Spleen (tissue), 11 donors: ENCODE measurements around the gene DNALI1. TPM values are rescaled to one million over a fixed set of nuclear protein-coding genes. Genes with fewer than 3 reads are reported as not detected.

Experiments used
- DNase-seq: peaks from one replicate; pipeline ENCODE4 v3.0.0-alpha.2; 2020
- H3K27ac ChIP-seq, 8 donors: fragments of 200-600 bp; sonication (generic) in 7 of 8; 1 replicate in 4 of 8; 2 replicates in 4 of 8; pipeline versions ENCODE4 v1.5.0 to v1.8.0; 2016 to 2021; ENCODE audit warnings: inconsistent platforms in 4 of 8, mild to moderate bottlenecking in 4 of 8, moderate library complexity in 1 of 8
- H3K27me3 ChIP-seq, 7 donors: fragments of 200-600 bp; sonication (generic) in 6 of 7; replicated peaks in 1 of 7; 1 replicate in 4 of 7; 2 replicates in 3 of 7; pipeline versions ENCODE4 v1.5.0 to v1.8.0; 2016 to 2021; ENCODE audit warnings: inconsistent platforms in 3 of 7, mild to moderate bottlenecking in 1 of 7
- H3K36me3 ChIP-seq, 6 donors: fragments of 200-600 bp; sonication (generic) in 5 of 6; 1 replicate in 4 of 6; 2 replicates in 2 of 6; pipeline versions ENCODE4 v1.5.0 to v1.8.0; 2016 to 2021; ENCODE audit warnings: inconsistent platforms in 2 of 6
- H3K4me1 ChIP-seq, 6 donors: fragments of 200-600 bp; sonication (generic) in 5 of 6; 1 replicate in 3 of 6; 2 replicates in 3 of 6; pipeline versions ENCODE4 v1.5.0 to v1.8.0; 2016 to 2021; ENCODE audit warnings: inconsistent platforms in 3 of 6
- H3K4me3 ChIP-seq, 8 donors: fragments of 200-600 bp; sonication (generic) in 7 of 8; 1 replicate in 4 of 8; 2 replicates in 4 of 8; pipeline versions ENCODE4 v1.5.0 to v1.8.0; 2016 to 2021; ENCODE audit warnings: inconsistent platforms in 4 of 8, mild to moderate bottlenecking in 4 of 8, moderate library complexity in 2 of 8
- H3K9me3 ChIP-seq, 8 donors: fragments of 200-600 bp; sonication (generic) in 7 of 8; 1 replicate in 4 of 8; 2 replicates in 4 of 8; pipeline versions ENCODE4 v1.5.0 to v1.8.0; 2016 to 2021; ENCODE audit warnings: inconsistent platforms in 4 of 8
- CTCF ChIP-seq, 11 experiments: fragments of 200-600 bp in 7 of 11; fragments of 450-650 bp in 4 of 11; sonication (generic) in 4 of 11; IDR thresholded peaks in 8 of 11; conservative IDR thresholded peaks in 3 of 11; 1 replicate in 7 of 11; 2 replicates in 4 of 11; pipeline versions ENCODE4 v1.4.0 to v1.8.0; 2016 to 2021; ENCODE audit warnings: antibody characterized with exemption in 11 of 11, inconsistent platforms in 4 of 11, mild to moderate bottlenecking in 1 of 11
- POLR2A ChIP-seq, 3 donors: fragments of 450-650 bp; IDR thresholded peaks; one replicate each; pipeline ENCODE4 v1.5.1; 2017; ENCODE audit warnings: antibody characterized with exemption in 3 of 3, mild to moderate bottlenecking in 1 of 3
- POLR2AphosphoS5 ChIP-seq, 3 donors: sonication (generic); formaldehyde crosslinking; IDR thresholded peaks; one replicate each; pipeline ENCODE4 v1.5.1; 2017; ENCODE audit warnings: antibody characterized with exemption in 3 of 3
- WGBS, 5 donors: extraction: QIAGEN DNeasy Blood & Tissue Kit in 3 of 5; methylation state at CpG; one replicate each; pipeline versions ENCODE4 v1.1.5 to v1.1.7; 2013 to 2018; 5-methylcytosine and 5-hydroxymethylcytosine counted together
- intact Hi-C: fragments of 100-400 bp; cut with DNase I; formaldehyde crosslinking; loops from one replicate; pipeline ENCODE4 v1.15.0; 2023; ENCODE audit warnings: low total_unique reads
- polyA plus RNA-seq, 3 donors: library from polyadenylated mRNA; stranded (reverse); fragments of 200-250 nt; gene quantifications; one replicate each; pipeline ENCODE4 v1.2.1, GENCODE V29; 2013
- total RNA-seq, 7 donors: library from RNA; depleted of rRNA in 3 of 7; stranded (reverse); fragments of >200 nt in 3 of 7; fragmentation: NEBNext Ultra II Directional in 4 of 7; extraction: Animal tissue kit (Norgen Biotek cat#: 25700) in 4 of 7; gene quantifications; one replicate each; pipeline versions ENCODE4 v1.1.0 to v1.2.1, GENCODE V29; 2016 to 2021
- donor health status: healthy with polysubstance abuse.
- donor health status: DM: no; HTN: no; CAD: no; lungs with moderate emphysema.
- donor health status: DM: no; HTN: no; CAD: no.
- donor health status: Bipolar disorder and iron deficiency.
- donor health status: healthy.
- donor health status: DM: no; HTN: no; CAD: no.
- donor health status: DM: yes; HTN: yes; CAD: no.

The DNALI1 gene
- total and polyA plus RNA-seq, 10 donors, result 0.98 to 2.6 (median 1.7) TPM

DNA sequence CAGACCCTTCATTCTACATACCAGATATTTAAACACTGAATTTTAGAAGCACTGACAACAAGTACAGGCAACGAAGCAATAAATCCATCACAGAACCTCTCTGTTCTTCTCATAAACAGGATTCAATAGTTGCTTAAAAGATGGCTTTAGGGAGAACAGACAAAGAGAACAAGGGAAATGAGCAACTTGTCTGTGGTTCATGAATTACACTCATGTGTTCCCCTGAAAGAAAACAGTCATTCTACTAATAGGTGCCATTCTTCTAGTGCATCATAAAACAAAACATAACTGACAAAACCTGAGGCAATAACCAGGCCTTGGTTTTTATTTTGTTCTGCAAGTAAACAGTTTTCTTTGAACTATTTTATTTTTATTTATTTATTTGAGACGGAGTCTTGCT lies 32.2 kb downstream of the DNALI1 start:
- H3K4me3 ChIP-seq, result no peak overlapping the region
- intact Hi-C loops, result no loop called here
- no peak overlapping the region for H3K27ac ChIP-seq
- no peaks in the 10 kb centered on the region for H3K9me3 ChIP-seq
- peaks cover 3 to 100% (median 80%) of the 10 kb centered on the region in 6 donors for H3K36me3 ChIP-seq
- TF ChIP-seq POLR2A (IDR thresholded peaks at IDR 0.05) (no peak), CTCF (IDR thresholded peaks at IDR 0.05 in 8 of 11, conservative IDR thresholded peaks at IDR 0.05 in 3 of 11) (no peak), POLR2AphosphoS5 (IDR thresholded peaks at IDR 0.05) (no peak)
- H3K4me1 ChIP-seq, result peaks cover 2 to 13% (median 6%) of the 10 kb centered on the region in 6 donors
- WGBS, 5 donors, result 90 to 99% (median 95%) methylated on average over 2 of the region's 2 CpGs
- H3K27me3 ChIP-seq, result no peaks in the 10 kb centered on the region
- DNase-seq, result no peak

- no peak for DNase-seq
- intact Hi-C loops, result no loop called here
Measured at GRCh38 chr1:37593726-37594125, 37.0 kb downstream of the DNALI1 start.

DNA sequence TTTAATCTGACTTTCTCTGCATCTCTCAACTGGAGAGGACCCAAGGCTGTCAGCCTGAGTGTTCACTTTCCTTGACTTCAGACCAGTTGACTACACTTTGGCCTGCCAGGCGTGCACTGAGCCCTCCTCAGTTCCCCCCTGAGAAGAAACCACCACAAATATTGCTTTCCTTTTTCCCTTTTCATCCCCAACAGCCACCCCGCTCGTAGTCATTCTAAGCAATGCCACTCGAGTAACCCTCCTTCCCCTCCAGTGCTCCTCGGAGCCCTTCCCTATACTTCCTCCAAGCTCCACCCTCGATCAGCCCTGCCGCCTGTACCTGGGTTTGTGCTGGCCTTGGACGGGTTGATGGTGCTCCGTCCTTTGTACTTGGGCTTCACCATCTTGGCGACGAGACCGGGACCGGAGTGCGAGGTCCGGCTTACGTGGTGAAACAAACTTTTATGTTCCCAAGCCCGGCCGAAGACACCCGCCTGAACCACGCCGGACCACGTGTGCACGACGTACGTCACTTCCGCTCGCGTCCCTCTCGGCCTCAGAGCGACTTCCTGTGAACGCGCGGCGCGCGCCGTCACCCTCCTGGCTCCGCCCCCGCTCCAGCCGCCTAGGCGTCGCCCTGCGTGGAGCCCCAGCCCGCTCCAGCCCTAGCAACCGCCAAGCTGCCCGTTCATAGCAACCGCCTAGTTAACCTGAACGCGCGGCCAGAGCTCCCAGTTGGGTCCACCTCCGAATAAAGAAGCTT lies 38.9 kb downstream of the DNALI1 start, which contains the start of gene GNL2:
GNL2 (minus strand) TSS at position 498 of the 742 bp plus-strand sequence; CDS start at position 383, 115 bp downstream.
- WGBS, 5 donors, result 0 to 1% (median 1%) methylated on average over 25 to 51 of the region's 51 CpGs
- peak; percentile 99 for DNase-seq
- Histone ChIP-seq H3K27me3 (no peaks in the 10 kb centered on the region), H3K9me3 (no peaks in the 10 kb centered on the region), H3K4me1 (peaks cover 16 to 37% (median 25%) of the 10 kb centered on the region in 6 donors), H3K27ac (peak within 1 kb of the TSS; percentile 24 to 91 (median 86)), H3K4me3 (peak within 1 kb of the TSS; percentile 57 to 89 (median 84)), H3K36me3 (peaks cover 0 to 35% (median 23%) of the 10 kb centered on the region in 6 donors)
- intact Hi-C loops, result loop anchor here (5.0 kb wide), 1 partner anchor 43 kb away; the partner anchor contains the start of gene SNIP1
- TF ChIP-seq POLR2AphosphoS5 (IDR thresholded peaks at IDR 0.05) (peak; percentile 96 to 97 (median 97)), POLR2A (IDR thresholded peaks at IDR 0.05) (peak in 2 of 3 donors; percentile 26 to 40), CTCF (IDR thresholded peaks at IDR 0.05 in 8 of 11, conservative IDR thresholded peaks at IDR 0.05 in 3 of 11) (peak in 2 of 11 experiments; percentile 5 to 43)

More at GRCh38 chr1:37593726-37594125, 37.0 kb downstream of the DNALI1 start:
- Histone ChIP-seq H3K36me3 (peaks cover 0 to 54% (median 40%) of the 10 kb centered on the region in 6 donors), H3K27ac (no peak overlapping the region), H3K9me3 (no peaks in the 10 kb centered on the region), H3K27me3 (no peaks in the 10 kb centered on the region), H3K4me3 (no peak overlapping the region), H3K4me1 (peaks cover 16 to 37% (median 25%) of the 10 kb centered on the region in 6 donors)
- TF ChIP-seq POLR2A (IDR thresholded peaks at IDR 0.05), result no peak
- no peak for TF ChIP-seq POLR2AphosphoS5 (IDR thresholded peaks at IDR 0.05)
- TF ChIP-seq CTCF (IDR thresholded peaks at IDR 0.05 in 8 of 11, conservative IDR thresholded peaks at IDR 0.05 in 3 of 11), result no peak
- 87 to 95% (median 94%) methylated on average over 6 of the region's 6 CpGs for WGBS, 5 donors

GRCh38 chr1:37596182-37596667 lies 39.5 kb downstream of the DNALI1 start:
- TF ChIP-seq POLR2AphosphoS5 (IDR thresholded peaks at IDR 0.05) (no peak), POLR2A (IDR thresholded peaks at IDR 0.05) (no peak), CTCF (IDR thresholded peaks at IDR 0.05 in 8 of 11, conservative IDR thresholded peaks at IDR 0.05 in 3 of 11) (no peak)
- DNase-seq, result no peak
- WGBS, 5 donors, result 0 to 4% (median 1%) methylated on average over 2 to 3 of the region's 3 CpGs
- no peaks in the 10 kb centered on the region for H3K9me3 ChIP-seq
- peaks cover 16 to 37% (median 25%) of the 10 kb centered on the region in 6 donors for H3K4me1 ChIP-seq
- peak overlapping the region in 7 of 8 donors; percentile 79 to 91 (median 86) for H3K27ac ChIP-seq
- peak overlapping the region; percentile 57 to 89 (median 84) for H3K4me3 ChIP-seq
- H3K36me3 ChIP-seq, result peaks cover 0 to 29% (median 16%) of the 10 kb centered on the region in 6 donors
- no peaks in the 10 kb centered on the region for H3K27me3 ChIP-seq
- intact Hi-C loops, result loop anchor here (5.0 kb wide), 1 partner anchor 44 kb away; the partner anchor contains the start of gene SNIP1
